ENCODE results near the gene ADAMTS5.

The ADAMTS5 gene

GRCh38 chr21:26973226-26973625 lies 6.3 kb upstream of the ADAMTS5 start:
- Histone ChIP-seq H3K27me3 (replicated peaks; ENCODE audit: control insufficient read depth, insufficient read depth, low read length) (no peaks in the 10 kb centered on the region), H3K36me3 (ENCODE audit: control insufficient read depth, insufficient read depth, low read length) (no peaks in the 10 kb centered on the region), H3K4me3 (replicated peaks; ENCODE audit: low read depth, low read length) (no peak overlapping the region)
- no peak for DNase-seq (ENCODE audit: extremely low read depth, insufficient read length)
- no peak for TF ChIP-seq CTCF (IDR thresholded peaks at IDR 0.05; ENCODE audit: insufficient read depth, low read length, poor library complexity, severe bottlenecking)

- Histone ChIP-seq H3K36me3 (ENCODE audit: control insufficient read depth, insufficient read depth, low read length) (no peaks in the 10 kb centered on the region), H3K27me3 (replicated peaks; ENCODE audit: control insufficient read depth, insufficient read depth, low read length) (no peaks in the 10 kb centered on the region), H3K4me3 (replicated peaks; ENCODE audit: low read depth, low read length) (no peak overlapping the region)
- no peak for TF ChIP-seq CTCF (IDR thresholded peaks at IDR 0.05; ENCODE audit: insufficient read depth, low read length, poor library complexity, severe bottlenecking)
- no peak for DNase-seq (ENCODE audit: extremely low read depth, insufficient read length)
Observed at GRCh38 chr21:26972192-26972591, 5.3 kb upstream of the ADAMTS5 start.

- TF ChIP-seq CTCF (IDR thresholded peaks at IDR 0.05; ENCODE audit: insufficient read depth, low read length, poor library complexity, severe bottlenecking): no peak
- no peak for DNase-seq (ENCODE audit: extremely low read depth, insufficient read length)
- Histone ChIP-seq H3K4me3 (replicated peaks; ENCODE audit: low read depth, low read length) (no peak overlapping the region), H3K36me3 (ENCODE audit: control insufficient read depth, insufficient read depth, low read length) (no peaks in the 10 kb centered on the region), H3K27me3 (replicated peaks; ENCODE audit: control insufficient read depth, insufficient read depth, low read length) (no peaks in the 10 kb centered on the region)
Observed at GRCh38 chr21:26969971-26970725, 3.3 kb upstream of the ADAMTS5 start.

GRCh38 chr21:26966649-26967061 lies 233 bp downstream of the ADAMTS5 start:
- TF ChIP-seq CTCF (IDR thresholded peaks at IDR 0.05; ENCODE audit: insufficient read depth, low read length, poor library complexity, severe bottlenecking): no peak
- no peak overlapping the region for H3K4me3 ChIP-seq (replicated peaks; ENCODE audit: low read depth, low read length)

GRCh38 chr21:26965907-26966581 lies 844 bp downstream of the ADAMTS5 start:
- Histone ChIP-seq H3K36me3 (ENCODE audit: control insufficient read depth, insufficient read depth, low read length) (no peaks in the 10 kb centered on the region), H3K27me3 (replicated peaks; ENCODE audit: control insufficient read depth, insufficient read depth, low read length) (no peaks in the 10 kb centered on the region), H3K4me3 (replicated peaks; ENCODE audit: low read depth, low read length) (no peak overlapping the region)
- TF ChIP-seq CTCF (IDR thresholded peaks at IDR 0.05; ENCODE audit: insufficient read depth, low read length, poor library complexity, severe bottlenecking): no peak
- no peak for DNase-seq (ENCODE audit: extremely low read depth, insufficient read length)

More at GRCh38 chr21:26966649-26967061, 233 bp downstream of the ADAMTS5 start:
- Histone ChIP-seq H3K27me3 (replicated peaks; ENCODE audit: control insufficient read depth, insufficient read depth, low read length) (no peaks in the 10 kb centered on the region), H3K36me3 (ENCODE audit: control insufficient read depth, insufficient read depth, low read length) (no peaks in the 10 kb centered on the region)
- no peak for DNase-seq (ENCODE audit: extremely low read depth, insufficient read length)

Measured in GM06990 (cell line).